OCI-LY1 (cell line): ENCODE data around the gene SFXN1.

Experiments used
- EZH2 ChIP-seq: fragments of 200-600 bp; sonication (generic), shearing (Covaris generic); IDR thresholded peaks from 2 replicates; pipeline ENCODE4 v1.8.0; 2017; ENCODE audit warnings: borderline replicate concordance, mixed run types, mild to moderate bottlenecking, antibody characterized with exemption, low read length, moderate library complexity, mixed read lengths
- TF ChIP-seq, protein P1 (sequence below): fragments of 200-600 bp; sonication (generic), shearing (Covaris generic); IDR thresholded peaks from 2 replicates; pipeline ENCODE4 v1.5.1; 2017; ENCODE audit warnings: mild to moderate bottlenecking, antibody characterized with exemption, low read length, moderate library complexity, mixed read lengths

DNA sequence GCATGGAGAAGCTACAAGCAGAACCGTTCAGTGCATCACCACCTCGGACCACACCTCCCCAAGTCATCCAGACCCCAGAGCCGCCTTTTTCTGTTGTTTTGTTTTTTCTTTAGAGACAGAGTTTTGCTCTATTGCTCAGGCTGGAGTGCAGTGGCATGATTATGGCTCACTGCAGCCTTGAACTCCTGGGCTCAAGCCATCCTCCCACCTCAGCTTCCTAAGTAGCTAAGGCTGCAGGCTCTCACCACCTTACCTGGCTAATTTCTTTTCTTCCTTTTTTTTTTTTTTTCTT lies 13.5 kb upstream of the SFXN1 start:
- TF ChIP-seq, protein P1, sequence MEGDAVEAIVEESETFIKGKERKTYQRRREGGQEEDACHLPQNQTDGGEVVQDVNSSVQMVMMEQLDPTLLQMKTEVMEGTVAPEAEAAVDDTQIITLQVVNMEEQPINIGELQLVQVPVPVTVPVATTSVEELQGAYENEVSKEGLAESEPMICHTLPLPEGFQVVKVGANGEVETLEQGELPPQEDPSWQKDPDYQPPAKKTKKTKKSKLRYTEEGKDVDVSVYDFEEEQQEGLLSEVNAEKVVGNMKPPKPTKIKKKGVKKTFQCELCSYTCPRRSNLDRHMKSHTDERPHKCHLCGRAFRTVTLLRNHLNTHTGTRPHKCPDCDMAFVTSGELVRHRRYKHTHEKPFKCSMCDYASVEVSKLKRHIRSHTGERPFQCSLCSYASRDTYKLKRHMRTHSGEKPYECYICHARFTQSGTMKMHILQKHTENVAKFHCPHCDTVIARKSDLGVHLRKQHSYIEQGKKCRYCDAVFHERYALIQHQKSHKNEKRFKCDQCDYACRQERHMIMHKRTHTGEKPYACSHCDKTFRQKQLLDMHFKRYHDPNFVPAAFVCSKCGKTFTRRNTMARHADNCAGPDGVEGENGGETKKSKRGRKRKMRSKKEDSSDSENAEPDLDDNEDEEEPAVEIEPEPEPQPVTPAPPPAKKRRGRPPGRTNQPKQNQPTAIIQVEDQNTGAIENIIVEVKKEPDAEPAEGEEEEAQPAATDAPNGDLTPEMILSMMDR: no peak
- no peak for TF ChIP-seq EZH2
